GM12878 (cell line): ENCODE measurements around the gene CDC45. TPM values are rescaled to one million over a fixed set of nuclear protein-coding genes. Genes with fewer than 3 reads are reported as not detected.

Source experiments
- ATAC-seq: fragments of 200-7000 bp; cut with Tn5 transposase; 3 replicates; pipeline ENCODE4 v1.9.1; 2020; ENCODE audit warnings: mild to moderate bottlenecking, moderate library complexity
- BruUV-seq: library from RNA; stranded (reverse); fragments of 400-500 nt; replicated peaks from 2 replicates; lab custom pipeline; 2021; lab: Mats Ljungman, UMichigan
- CTCF ChIA-PET: fragments of 300-600 bp; sonication (Branson Sonifier 250); formaldehyde crosslinking; extraction: SDS; loops from one replicate; lab custom pipeline; 2021; ENCODE audit warnings: inconsistent platforms; lab: Yijun Ruan, JAX
- POLR2A ChIA-PET: fragments of 350-600 bp; formaldehyde crosslinking; extraction: SDS; loops from one replicate; lab custom pipeline; 2021; ENCODE audit warnings: inconsistent platforms; lab: Charles Lee
- RAD21 ChIA-PET: fragments of 300-600 bp; sonication (Branson Sonifier 250); formaldehyde crosslinking; loops from one replicate; lab custom pipeline; 2023; ENCODE audit warnings: antibody characterized with exemption; ENCODE audit not compliant: unreplicated experiment; lab: Charles Lee
- SMC1A ChIA-PET: fragments of 300-600 bp; sonication (Branson Sonifier 250); formaldehyde crosslinking; loops from one replicate; lab custom pipeline; 2023; ENCODE audit not compliant: unreplicated experiment, uncharacterized antibody; lab: Charles Lee
- DNase-seq: peaks from one replicate; pipeline ENCODE4 v3.0.0-alpha.2; 2011; ENCODE audit warnings: low read depth, low spot score
- FAIRE-seq: peaks from 3 replicates; lab custom pipeline; 2011; peaks lifted over from hg19 to GRCh38; lab: Jason Lieb, UNC
- H2AFZ ChIP-seq: 2 replicates; pipeline ENCODE4 v1.6.0; 2011; ENCODE audit warnings: low read depth, low read length, control low read depth; ENCODE audit not compliant: control insufficient read depth
- H3K27ac ChIP-seq: 2 replicates; pipeline ENCODE4 v1.5.1; 2011; ENCODE audit warnings: control low read depth; ENCODE audit not compliant: control insufficient read depth, insufficient read depth
- H3K27me3 ChIP-seq, 2 experiments: replicated peaks in 1 of 2; 2 replicates each; pipeline versions ENCODE4 v1.6.0 to v1.6.1; 2011; ENCODE audit warnings: low read length in 1 of 2; ENCODE audit not compliant: control insufficient read depth in 2 of 2, insufficient read depth in 2 of 2
- H3K36me3 ChIP-seq, 2 experiments: 2 replicates each; pipeline ENCODE4 v1.5.1; 2011; ENCODE audit warnings: low read length in 1 of 2; ENCODE audit not compliant: control insufficient read depth in 2 of 2, insufficient read depth in 2 of 2
- H3K4me1 ChIP-seq: 2 replicates; pipeline ENCODE4 v1.6.1; 2011; ENCODE audit warnings: mild to moderate bottlenecking, low read length, moderate library complexity, mixed read lengths; ENCODE audit not compliant: control insufficient read depth, insufficient read depth
- H3K4me2 ChIP-seq: 2 replicates; pipeline ENCODE4 v1.6.0; 2011; ENCODE audit warnings: control low read depth; ENCODE audit not compliant: control insufficient read depth, insufficient read depth
- H3K4me3 ChIP-seq: fragments of 200-600 bp; sonication (generic); 2 replicates; pipeline ENCODE4 v1.5.1; 2016
- H3K79me2 ChIP-seq: 2 replicates; pipeline ENCODE4 v1.6.0; 2011; ENCODE audit warnings: low read length; ENCODE audit not compliant: control insufficient read depth, insufficient read depth
- H3K9ac ChIP-seq: 2 replicates; pipeline ENCODE4 v1.8.0; 2011; ENCODE audit warnings: low read length, control low read depth, mixed read lengths; ENCODE audit not compliant: control insufficient read depth, insufficient read depth
- H3K9me3 ChIP-seq: replicated peaks from 3 replicates; pipeline ENCODE4 v1.5.1; 2011; ENCODE audit warnings: mild to moderate bottlenecking, low read length; ENCODE audit not compliant: control insufficient read depth, insufficient read depth
- H4K20me1 ChIP-seq: 2 replicates; pipeline ENCODE4 v1.6.0; 2011; ENCODE audit not compliant: control insufficient read depth, insufficient read depth
- BCLAF1 ChIP-seq: fragments of 450-650 bp; IDR thresholded peaks from 2 replicates; pipeline ENCODE4 v1.6.1; 2017; ENCODE audit warnings: antibody characterized with exemption, mild to moderate bottlenecking, moderate library complexity
- CEBPZ ChIP-seq: fragments of 150-350 bp; IDR thresholded peaks from 2 replicates; pipeline ENCODE4 v1.6.1; 2016; ENCODE audit warnings: low read depth, low read length
- CHD2 ChIP-seq: IDR thresholded peaks from 2 replicates; pipeline ENCODE4 v1.6.1; 2011; ENCODE audit warnings: low read depth, low read length, improper control_type of control experiment, borderline replicate concordance
- DPF2 ChIP-seq: fragments of 450-650 bp; IDR thresholded peaks from 2 replicates; pipeline ENCODE4 v1.6.1; 2017; ENCODE audit warnings: mild to moderate bottlenecking
- FOXK2 ChIP-seq: fragments of 450-650 bp; IDR thresholded peaks from 2 replicates; pipeline ENCODE4 v1.6.1; 2017; ENCODE audit warnings: mild to moderate bottlenecking, moderate library complexity
- HCFC1 ChIP-seq: fragments of 150-350 bp; IDR thresholded peaks from 2 replicates; pipeline ENCODE4 v1.6.1; 2014; ENCODE audit warnings: low read length
- HDGF ChIP-seq: fragments of 450-650 bp; IDR thresholded peaks from 2 replicates; pipeline ENCODE4 v1.6.1; 2016; ENCODE audit warnings: antibody characterized with exemption
- IRF4 ChIP-seq: IDR thresholded peaks from 2 replicates; pipeline ENCODE4 v1.6.1; 2011; ENCODE audit warnings: low read depth, low read length
- MXI1 ChIP-seq: fragments of 150-350 bp; IDR thresholded peaks from 2 replicates; pipeline ENCODE4 v1.6.1; 2011; ENCODE audit warnings: low read depth, mild to moderate bottlenecking, inconsistent platforms, low read length, improper control_type of control experiment
- NR2F1 ChIP-seq: fragments of 450-650 bp; conservative IDR thresholded peaks from 2 replicates; pipeline ENCODE4 v1.6.1; 2017; ENCODE audit warnings: mild to moderate bottlenecking
- POLR2AphosphoS2 ChIP-seq: IDR thresholded peaks from 2 replicates; pipeline ENCODE4 v1.6.1; 2011; ENCODE audit warnings: low read depth, mild to moderate bottlenecking, low read length, improper control_type of control experiment, moderate library complexity
- SMAD1 ChIP-seq: fragments of 450-650 bp; IDR thresholded peaks from 2 replicates; pipeline ENCODE4 v1.6.1; 2018; ENCODE audit warnings: mild to moderate bottlenecking, low read depth; ENCODE audit not compliant: partially characterized antibody
- SREBF1 ChIP-seq: IDR thresholded peaks from 2 replicates; pipeline ENCODE4 v1.6.1; 2012; ENCODE audit warnings: mild to moderate bottlenecking, low read length
- STAT3 ChIP-seq: IDR thresholded peaks from 2 replicates; pipeline ENCODE4 v1.6.1; 2011; ENCODE audit warnings: low read depth, low read length, improper control_type of control experiment
- WRNIP1 ChIP-seq: IDR thresholded peaks from 2 replicates; pipeline ENCODE4 v1.6.1; 2011; ENCODE audit warnings: low read depth, low read length, improper control_type of control experiment, borderline replicate concordance
- ZNF217 ChIP-seq: fragments of 450-650 bp; IDR thresholded peaks from 2 replicates; pipeline ENCODE4 v1.6.1; 2017; ENCODE audit warnings: antibody characterized with exemption, mild to moderate bottlenecking
- WGBS: methylation state at CpG from one replicate; pipeline ENCODE4 v1.1.6; 2016; ENCODE audit warnings: low lambda C conversion rate; ENCODE audit not compliant: insufficient replicate concordance, insufficient coverage; ENCODE audit errors: missing lambda C conversion rate; 5-methylcytosine and 5-hydroxymethylcytosine counted together
- in situ Hi-C: fragments of 300-500 bp; cut with MboI; formaldehyde crosslinking; loops from 9 replicates; pipeline ENCODE4 v1.14.3; 2018; ENCODE audit warnings: mixed read lengths
- intact Hi-C: fragments of 100-400 bp; cut with micrococcal nuclease; formaldehyde crosslinking; loops from one replicate; pipeline ENCODE4 v1.14.2; 2022; ENCODE audit not compliant: unreplicated experiment
- polyA plus RNA-seq, 11 experiments: library from polyadenylated mRNA; depleted of rRNA in 4 of 11; unstranded in 6 of 11; stranded (reverse) in 5 of 11; fragments of >200 nt; fragmentation: Nextera tagmentation in 4 of 11; fragmentation: Illumina TruSeq in 1 of 11; extraction: Ambion mirVana in 4 of 11; extraction: Trizol in 1 of 11; gene quantifications; 1 replicate in 1 of 11; 2 replicates in 10 of 11; pipeline versions ENCODE4 v1.2.1 to v1.2.3, GENCODE V29; 2011 to 2016; ENCODE audit warnings: inconsistent platforms in 2 of 11, missing spikeins in 2 of 11, low read depth in 1 of 11
- total RNA-seq, 4 experiments: library from RNA; depleted of rRNA in 3 of 4; stranded (reverse); fragments of >200 nt in 3 of 4; fragmentation: Illumina TruSeq in 1 of 4; extraction: Trizol in 1 of 4; gene quantifications; 2 replicates each; pipeline versions ENCODE4 v1.2.1 to v1.2.3, GENCODE V29; 2013 to 2021
- TF ChIP-seq, protein P1 (sequence below): fragments of 450-650 bp; IDR thresholded peaks from 2 replicates; pipeline ENCODE4 v1.6.1; 2017; ENCODE audit warnings: mild to moderate bottlenecking, moderate library complexity

The CDC45 gene
- total and polyA plus RNA-seq, 10 of the 15 experiments (the other 5 are each of a cell fraction or from before 2014, with no cell fraction given): 40.8 to 88.5 (median 54.2) TPM

- Histone ChIP-seq H3K79me2 (no peaks in the 10 kb centered on the region), H3K9me3 (no peaks in the 10 kb centered on the region), H3K27me3 (no peaks in the 10 kb centered on the region), H3K27ac (no peak overlapping the region), H3K4me1 (no peaks in the 10 kb centered on the region), H3K4me2 (no peak overlapping the region), H3K4me3 (no peak overlapping the region), H3K36me3 (peaks cover 9 to 15% of the 10 kb centered on the region in 2 experiments; a peak in 3 of 4 replicates), H2AFZ (no peak overlapping the region), H4K20me1 (no peaks in the 10 kb centered on the region), H3K9ac (no peak overlapping the region)
- intact Hi-C loops (no loop called here), in situ Hi-C loops (no loop called here)
- TF ChIP-seq BCLAF1 (no peak), DPF2 (no peak), ZNF217 (no peak), FOXK2 (no peak), CHD2 (no peak), SMAD1 (no peak), POLR2AphosphoS2 (no peak), HCFC1 (no peak), NR2F1 (no peak), IRF4 (no peak), HDGF (no peak), MXI1 (no peak), WRNIP1 (no peak), STAT3 (no peak), SREBF1 (no peak), CEBPZ (no peak)
- TF ChIP-seq, protein P1, sequence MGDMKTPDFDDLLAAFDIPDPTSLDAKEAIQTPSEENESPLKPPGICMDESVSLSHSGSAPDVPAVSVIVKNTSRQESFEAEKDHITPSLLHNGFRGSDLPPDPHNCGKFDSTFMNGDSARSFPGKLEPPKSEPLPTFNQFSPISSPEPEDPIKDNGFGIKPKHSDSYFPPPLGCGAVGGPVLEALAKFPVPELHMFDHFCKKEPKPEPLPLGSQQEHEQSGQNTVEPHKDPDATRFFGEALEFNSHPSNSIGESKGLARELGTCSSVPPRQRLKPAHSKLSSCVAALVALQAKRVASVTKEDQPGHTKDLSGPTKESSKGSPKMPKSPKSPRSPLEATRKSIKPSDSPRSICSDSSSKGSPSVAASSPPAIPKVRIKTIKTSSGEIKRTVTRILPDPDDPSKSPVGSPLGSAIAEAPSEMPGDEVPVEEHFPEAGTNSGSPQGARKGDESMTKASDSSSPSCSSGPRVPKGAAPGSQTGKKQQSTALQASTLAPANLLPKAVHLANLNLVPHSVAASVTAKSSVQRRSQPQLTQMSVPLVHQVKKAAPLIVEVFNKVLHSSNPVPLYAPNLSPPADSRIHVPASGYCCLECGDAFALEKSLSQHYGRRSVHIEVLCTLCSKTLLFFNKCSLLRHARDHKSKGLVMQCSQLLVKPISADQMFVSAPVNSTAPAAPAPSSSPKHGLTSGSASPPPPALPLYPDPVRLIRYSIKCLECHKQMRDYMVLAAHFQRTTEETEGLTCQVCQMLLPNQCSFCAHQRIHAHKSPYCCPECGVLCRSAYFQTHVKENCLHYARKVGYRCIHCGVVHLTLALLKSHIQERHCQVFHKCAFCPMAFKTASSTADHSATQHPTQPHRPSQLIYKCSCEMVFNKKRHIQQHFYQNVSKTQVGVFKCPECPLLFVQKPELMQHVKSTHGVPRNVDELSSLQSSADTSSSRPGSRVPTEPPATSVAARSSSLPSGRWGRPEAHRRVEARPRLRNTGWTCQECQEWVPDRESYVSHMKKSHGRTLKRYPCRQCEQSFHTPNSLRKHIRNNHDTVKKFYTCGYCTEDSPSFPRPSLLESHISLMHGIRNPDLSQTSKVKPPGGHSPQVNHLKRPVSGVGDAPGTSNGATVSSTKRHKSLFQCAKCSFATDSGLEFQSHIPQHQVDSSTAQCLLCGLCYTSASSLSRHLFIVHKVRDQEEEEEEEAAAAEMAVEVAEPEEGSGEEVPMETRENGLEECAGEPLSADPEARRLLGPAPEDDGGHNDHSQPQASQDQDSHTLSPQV: no peak
- 78% methylated on average over 2 of the region's 2 CpGs for WGBS
- no TSS peak for BruUV-seq
- CTCF ChIA-PET: no interaction called here
- RAD21 ChIA-PET: no interaction called here
- POLR2A ChIA-PET: interaction anchor here (0.7 kb wide), 1 partner anchor 144 kb away, joined by 5 read pairs; no protein-coding TSS in a partner anchor
- no peak for FAIRE-seq
- SMC1A ChIA-PET: no interaction called here
- DNase-seq: no peak
- ATAC-seq: no peak
These were observed 31.2 kb downstream of the CDC45 start for GRCh38 chr22:19510919-19511341.
